Lower leg skin (tissue), 4 donors: ENCODE measurements around the gene KRTAP9-8. TPM values are rescaled to one million over a fixed set of nuclear protein-coding genes. Genes with fewer than 3 reads are reported as not detected.
"Not testable (repeated sequence)": the region's sequence is repeated elsewhere in the genome, so short reads cannot be mapped to it uniquely, and the experiment has no call there.

Source experiments
- DNase-seq, 2 donors: peaks; one replicate each; pipeline ENCODE4 v3.0.0-alpha.2; 2019; ENCODE audit warnings: low spot score in 2 of 2
- H3K4me3 ChIP-seq: fragments of 200-600 bp; sonication (generic); 2 replicates; pipeline ENCODE4 v1.5.1; 2017; ENCODE audit warnings: mild to moderate bottlenecking, low read depth; ENCODE audit not compliant: poor library complexity, severe bottlenecking
- CTCF ChIP-seq, 3 donors: fragments of 450-650 bp; IDR thresholded peaks; one replicate each; pipeline ENCODE4 v1.5.1; 2016; ENCODE audit warnings: antibody characterized with exemption in 3 of 3, mild to moderate bottlenecking in 3 of 3, moderate library complexity in 2 of 3
- POLR2A ChIP-seq, 2 donors: fragments of 450-650 bp; IDR thresholded peaks; one replicate each; pipeline ENCODE4 v1.6.1; 2016 to 2017; ENCODE audit warnings: antibody characterized with exemption in 2 of 2, mild to moderate bottlenecking in 1 of 2, moderate library complexity in 1 of 2
- WGBS, 2 donors: methylation state at CpG; one replicate each; pipeline ENCODE4 v1.1.5; 2018; 5-methylcytosine and 5-hydroxymethylcytosine counted together
- intact Hi-C: fragments of 100-400 bp; cut with DNase I; formaldehyde crosslinking; loops from one replicate; pipeline ENCODE4 v1.15.0; 2023; ENCODE audit warnings: low total_unique reads
- total RNA-seq, 4 donors: library from RNA; depleted of rRNA; stranded (reverse); fragments of >200 nt; gene quantifications; one replicate each; pipeline ENCODE4 v1.1.0, GENCODE V29; 2016

The KRTAP9-8 gene
- total RNA-seq, 4 donors from 2014 or later: 0.47 to 120 (median 0.97) TPM; not detected in 1

- no peak for TF ChIP-seq POLR2A (IDR thresholded peaks at IDR 0.05)
- no peak for TF ChIP-seq CTCF (IDR thresholded peaks at IDR 0.05)
- DNase-seq: no peak
- no peak overlapping the region for H3K4me3 ChIP-seq
- 88 to 89% methylated on average over 1 of the region's 1 CpG for WGBS, 2 donors
- intact Hi-C loops: no loop called here
Measured at GRCh38 chr17:41256291-41256685, 18.5 kb downstream of the KRTAP9-8 start.

GRCh38 chr17:41258406-41258805, 20.6 kb downstream of the KRTAP9-8 start:
- DNase-seq: no peak
- no peak overlapping the region for H3K4me3 ChIP-seq
- TF ChIP-seq POLR2A (IDR thresholded peaks at IDR 0.05) (no peak), CTCF (IDR thresholded peaks at IDR 0.05) (no peak)
- intact Hi-C loops: no loop called here

- intact Hi-C loops: no loop called here
- 82% methylated on average over 2 of the region's 2 CpGs for WGBS, 2 donors
- no peak for DNase-seq
- no peak overlapping the region for H3K4me3 ChIP-seq
- TF ChIP-seq POLR2A (IDR thresholded peaks at IDR 0.05) (no peak), CTCF (IDR thresholded peaks at IDR 0.05) (no peak)
Measured at GRCh38 chr17:41263212-41263611, 25.4 kb downstream of the KRTAP9-8 start.

GRCh38 chr17:41264599-41264998, 26.8 kb downstream of the KRTAP9-8 start:
- intact Hi-C loops: no loop called here
- TF ChIP-seq POLR2A (IDR thresholded peaks at IDR 0.05) (no peak), CTCF (IDR thresholded peaks at IDR 0.05) (no peak)
- 86 to 90% methylated on average over 3 of the region's 3 CpGs for WGBS, 2 donors
- no peak for DNase-seq
- no peak overlapping the region for H3K4me3 ChIP-seq

GRCh38 chr17:41265078-41265477, 27.3 kb downstream of the KRTAP9-8 start, which contains the start of gene KRTAP9-6:
Gene KRTAP9-6, plus strand, starts transcription at chr17:41265378. Its CDS starts 0 bp downstream, at chr17:41265378.
- DNase-seq: no peak
- H3K4me3 ChIP-seq: no peak within 1 kb of the TSS
- TF ChIP-seq POLR2A (IDR thresholded peaks at IDR 0.05) (no peak), CTCF (IDR thresholded peaks at IDR 0.05) (no peak)
- intact Hi-C loops: no loop called here
- 62 to 66% methylated on average over 2 of the region's 2 CpGs for WGBS, 2 donors

- H3K4me3 ChIP-seq: no peak overlapping the region
- intact Hi-C loops: no loop called here
- DNase-seq: no peak
- TF ChIP-seq POLR2A (IDR thresholded peaks at IDR 0.05) (no peak), CTCF (IDR thresholded peaks at IDR 0.05) (no peak)
- WGBS, 2 donors: 91% methylated on average over 3 of the region's 3 CpGs; no CpG with 5 or more reads in 1 of the 2 donors
Measured at GRCh38 chr17:41267711-41268110, 29.9 kb downstream of the KRTAP9-8 start.

- intact Hi-C loops: not testable (repeated sequence)
Measured at GRCh38 chr17:41271323-41271722, 33.5 kb downstream of the KRTAP9-8 start.

More at GRCh38 chr17:41271323-41271722, 33.5 kb downstream of the KRTAP9-8 start:
- no CpG with 5 or more reads among the region's 1 CpG for WGBS, 2 donors
- not testable (repeated sequence) for DNase-seq, H3K4me3 ChIP-seq
